Stomach smooth muscle (tissue), 2 donors: ENCODE results near the gene PLEKHF1.

Source experiments
- H3K27ac ChIP-seq: one replicate; pipeline ENCODE4 v1.7.0; 2013; ENCODE audit warnings: mild to moderate bottlenecking, low read length, inconsistent platforms
- H3K27me3 ChIP-seq, 2 donors: one replicate each; pipeline ENCODE4 v1.7.0; 2013; ENCODE audit warnings: low read length in 2 of 2; ENCODE audit not compliant: insufficient read depth in 2 of 2, control insufficient read depth in 1 of 2
- H3K36me3 ChIP-seq, 2 donors: one replicate each; pipeline ENCODE4 v1.7.0; 2013; ENCODE audit warnings: low read length in 2 of 2; ENCODE audit not compliant: control insufficient read depth in 2 of 2, insufficient read depth in 2 of 2
- H3K4me1 ChIP-seq: one replicate; pipeline ENCODE4 v1.7.0; 2013; ENCODE audit warnings: low read length; ENCODE audit not compliant: control insufficient read depth, insufficient read depth
- H3K4me3 ChIP-seq, 2 donors: one replicate each; pipeline ENCODE4 v1.7.0; 2013; ENCODE audit warnings: low read length in 2 of 2
- H3K9ac ChIP-seq, 2 donors: one replicate each; pipeline ENCODE4 v1.7.0; 2013; ENCODE audit warnings: low read length in 2 of 2, mild to moderate bottlenecking in 1 of 2
- H3K9me3 ChIP-seq, 2 donors: one replicate each; pipeline ENCODE4 v1.7.0; 2013; ENCODE audit warnings: low read length in 2 of 2; ENCODE audit not compliant: control insufficient read depth in 2 of 2
- donor health status: healthy.
- donor health status: Pancreatic carcinoma.

Gene PLEKHF1

GRCh38 chr19:29715701-29716581, 50.7 kb downstream of the PLEKHF1 start:
- H3K36me3 ChIP-seq = no peaks in the 10 kb centered on the region
- peaks cover 32% of the 10 kb centered on the region for H3K4me1 ChIP-seq
- H3K9me3 ChIP-seq = no peaks in the 10 kb centered on the region
- H3K4me3 ChIP-seq = peak overlapping the region; percentile 79 to 85
- peak overlapping the region; percentile 88 for H3K27ac ChIP-seq
- H3K9ac ChIP-seq = peak overlapping the region; percentile 96 to 98
- peaks cover 0 to 3% of the 10 kb centered on the region in 2 donors for H3K27me3 ChIP-seq

GRCh38 chr19:29717051-29717450, 51.8 kb downstream of the PLEKHF1 start:
- H3K9me3 ChIP-seq = no peaks in the 10 kb centered on the region
- H3K36me3 ChIP-seq = no peaks in the 10 kb centered on the region
- H3K9ac ChIP-seq = no peak overlapping the region
- H3K4me3 ChIP-seq = no peak overlapping the region
- H3K27ac ChIP-seq = no peak overlapping the region
- peaks cover 0 to 3% of the 10 kb centered on the region in 2 donors for H3K27me3 ChIP-seq
- H3K4me1 ChIP-seq = peaks cover 32% of the 10 kb centered on the region

- H3K9me3 ChIP-seq = no peaks in the 10 kb centered on the region
- H3K27me3 ChIP-seq = peaks cover 26 to 32% of the 10 kb centered on the region in 2 donors
- peaks cover 11% of the 10 kb centered on the region for H3K4me1 ChIP-seq
- no peaks in the 10 kb centered on the region for H3K36me3 ChIP-seq
- H3K27ac ChIP-seq = no peak overlapping the region
- peak overlapping the region; percentile 46 to 55 for H3K4me3 ChIP-seq
- no peak overlapping the region for H3K9ac ChIP-seq
Observed at GRCh38 chr19:29724102-29724641, 58.9 kb downstream of the PLEKHF1 start.

GRCh38 chr19:29724746-29725145, 59.5 kb downstream of the PLEKHF1 start:
- Histone ChIP-seq H3K9ac (no peak overlapping the region), H3K27ac (no peak overlapping the region), H3K27me3 (peaks cover 28 to 32% of the 10 kb centered on the region in 2 donors), H3K4me3 (no peak overlapping the region), H3K4me1 (peaks cover 11% of the 10 kb centered on the region), H3K36me3 (no peaks in the 10 kb centered on the region), H3K9me3 (no peaks in the 10 kb centered on the region)
